ENCODE results near the gene ZNF555.
"Not testable (repeated sequence)": the region's sequence is repeated elsewhere in the genome, so short reads cannot be mapped to it uniquely, and the experiment has no call there.

ZNF555 gene

DNA sequence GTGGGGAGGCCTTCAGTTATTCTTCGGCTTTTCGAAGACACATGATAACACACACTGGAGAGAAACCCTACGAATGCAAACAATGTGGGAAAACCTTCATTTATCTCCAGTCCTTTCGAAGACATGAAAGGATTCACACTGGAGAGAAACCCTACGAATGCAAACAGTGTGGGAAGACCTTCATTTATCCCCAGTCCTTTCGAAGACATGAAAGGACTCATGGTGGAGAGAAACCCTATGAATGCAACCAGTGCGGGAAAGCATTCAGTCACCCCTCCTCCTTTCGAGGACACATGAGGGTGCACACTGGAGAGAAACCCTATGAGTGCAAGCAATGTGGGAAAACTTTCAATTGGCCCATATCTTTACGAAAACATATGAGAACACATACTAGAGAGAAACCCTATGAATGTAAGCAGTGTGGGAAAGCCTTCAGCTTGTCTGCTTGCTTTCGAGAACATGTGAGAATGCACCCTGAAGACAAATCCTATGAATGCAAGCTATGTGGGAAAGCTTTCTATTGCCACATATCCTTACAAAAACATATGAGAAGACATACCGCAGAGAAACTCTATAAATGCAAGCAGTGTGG is 11.8 kb downstream of the ZNF555 start:
- in situ Hi-C loops (cut with HindIII; ENCODE audit: low pct_ligation_motif_present, low pct_unique_long_range_greater_than_20kb, low sequenced_read_pairs) = no loop called here
- DNase-seq = no peak

GRCh38 chr19:2854849-2855248 is 13.6 kb downstream of the ZNF555 start:
- in situ Hi-C loops (cut with HindIII; ENCODE audit: low pct_ligation_motif_present, low pct_unique_long_range_greater_than_20kb, low sequenced_read_pairs) = no loop called here
- DNase-seq = no peak

DNA sequence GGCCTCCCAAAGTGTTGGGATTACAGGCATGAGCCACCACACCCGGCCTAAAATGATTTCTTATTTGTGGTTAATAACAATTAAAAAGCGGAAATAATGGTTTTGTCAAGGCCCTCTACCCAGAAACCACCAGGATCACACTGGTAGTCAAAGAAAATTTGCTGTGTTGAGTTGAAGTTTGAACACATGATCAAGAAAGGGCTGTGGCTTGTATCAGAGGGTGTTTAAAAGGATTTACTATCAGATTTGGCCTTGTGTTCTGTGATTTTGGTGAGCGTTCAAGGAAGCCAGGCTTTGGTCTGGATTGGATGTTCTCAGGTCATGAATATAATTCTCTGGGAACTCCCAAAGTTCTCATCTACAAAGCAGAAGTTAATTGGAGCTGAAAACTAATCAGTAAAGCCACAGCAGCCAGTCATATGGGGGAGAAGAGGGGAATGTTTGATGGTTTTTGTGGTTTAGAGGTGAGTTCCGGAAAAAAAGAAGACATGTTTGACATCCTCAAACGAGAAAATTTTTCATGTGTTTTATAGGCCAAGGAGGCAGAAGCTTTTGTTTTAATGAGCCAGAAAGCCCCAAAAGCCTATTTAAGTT is 15.3 kb downstream of the ZNF555 start:
- in situ Hi-C loops (cut with HindIII; ENCODE audit: low pct_ligation_motif_present, low pct_unique_long_range_greater_than_20kb, low sequenced_read_pairs) = no loop called here
- no peak for DNase-seq

DNA sequence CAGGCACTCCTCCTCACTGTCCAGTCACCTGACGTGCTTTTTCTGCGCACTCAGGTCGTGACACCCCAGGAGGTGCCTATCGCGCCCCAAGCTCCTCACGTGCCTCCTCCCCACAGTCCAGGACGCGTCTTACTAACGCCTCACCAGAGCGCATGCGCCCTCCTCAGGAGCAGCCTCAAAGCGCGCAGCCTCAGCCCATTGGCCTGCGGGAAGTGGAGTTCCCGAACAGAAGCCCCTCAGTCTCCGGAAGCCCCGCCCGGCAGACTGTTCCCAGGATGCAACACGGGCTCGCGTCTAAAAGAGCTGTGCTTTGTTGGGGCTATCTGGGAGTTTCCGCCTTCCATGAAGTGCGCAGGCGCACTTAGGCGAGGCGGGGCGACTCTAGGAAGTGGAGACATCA is 17.6 kb downstream of the ZNF555 start:
- DNase-seq = no peak
- in situ Hi-C loops (cut with HindIII; ENCODE audit: low pct_ligation_motif_present, low pct_unique_long_range_greater_than_20kb, low sequenced_read_pairs) = no loop called here

GRCh38 chr19:2863816-2864215 is 22.5 kb downstream of the ZNF555 start:
- in situ Hi-C loops (cut with HindIII; ENCODE audit: low pct_ligation_motif_present, low pct_unique_long_range_greater_than_20kb, low sequenced_read_pairs) = no loop called here
- DNase-seq = no peak

DNA sequence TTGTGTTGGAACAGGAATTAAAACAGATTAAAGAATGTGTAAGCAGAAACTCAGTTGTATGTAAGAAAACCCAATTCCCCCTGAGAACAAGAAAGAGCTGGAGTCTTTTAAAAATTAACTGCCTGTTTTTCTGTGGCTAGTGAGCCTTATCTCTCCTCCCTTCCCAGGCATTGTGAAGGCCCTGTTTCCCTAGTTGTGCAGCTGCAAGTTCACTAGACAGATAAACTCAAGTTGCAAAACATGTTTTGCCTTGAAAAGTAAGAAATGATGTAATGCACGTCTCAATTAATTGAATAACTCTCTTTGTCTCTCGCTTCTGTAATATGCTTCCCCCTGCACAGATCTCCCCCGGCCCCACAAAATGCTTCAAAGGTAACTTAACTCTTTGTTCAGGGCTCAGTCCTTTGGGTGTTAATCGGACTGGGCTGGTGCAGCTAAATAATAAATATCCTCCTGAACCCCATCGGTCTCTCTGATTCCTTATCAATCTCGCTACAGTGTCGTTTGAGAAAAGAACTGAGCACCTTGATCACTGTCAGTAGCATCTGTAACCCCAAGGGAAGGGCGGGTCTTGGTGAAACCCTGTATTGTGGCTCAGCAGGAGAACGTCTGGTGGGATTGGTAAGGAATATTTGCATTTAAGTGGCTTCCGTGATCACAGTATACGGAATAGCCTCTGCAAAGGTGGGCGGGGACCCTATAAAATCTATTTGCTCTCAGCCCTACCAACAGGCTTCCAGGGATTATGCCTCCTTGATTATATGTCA is 24.2 kb downstream of the ZNF555 start:
- in situ Hi-C loops (cut with HindIII; ENCODE audit: low pct_ligation_motif_present, low pct_unique_long_range_greater_than_20kb, low sequenced_read_pairs) = no loop called here
- no peak for DNase-seq

DNA sequence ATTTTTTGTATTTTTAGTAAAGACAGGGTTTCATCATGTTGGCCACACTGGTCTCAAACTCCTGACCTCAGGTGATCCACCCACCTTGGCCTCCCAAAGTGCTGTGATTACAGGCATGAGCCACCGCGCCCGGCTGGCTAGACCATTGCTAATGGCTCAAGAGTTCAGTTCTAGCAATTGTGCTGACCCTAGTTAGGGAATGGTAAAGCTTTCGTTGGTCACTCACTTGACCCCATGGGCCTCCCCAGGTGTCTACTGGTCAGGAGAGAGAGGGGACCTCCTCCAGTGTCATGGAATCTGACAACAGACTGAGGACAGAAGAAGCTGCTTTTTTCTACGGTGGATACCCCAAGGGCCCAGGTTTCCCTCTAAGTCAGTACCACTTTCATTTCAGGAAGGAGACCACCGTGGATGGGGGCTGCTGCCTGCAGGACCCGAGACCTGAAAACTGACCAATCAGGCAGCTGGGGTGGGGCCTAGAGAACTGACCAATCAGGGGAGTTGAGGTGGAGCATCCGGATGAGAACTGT is 25.3 kb downstream of the ZNF555 start:
- in situ Hi-C loops (cut with HindIII; ENCODE audit: low pct_ligation_motif_present, low pct_unique_long_range_greater_than_20kb, low sequenced_read_pairs) = no loop called here
- no peak for DNase-seq

- in situ Hi-C loops (cut with HindIII; ENCODE audit: low pct_ligation_motif_present, low pct_unique_long_range_greater_than_20kb, low sequenced_read_pairs) = no loop called here
- DNase-seq = no peak
Measured at GRCh38 chr19:2867025-2867991, 26.0 kb downstream of the ZNF555 start, which contains the start of gene ZNF556. Gene ZNF556, plus strand, starts transcription at chr19:2867335. Its CDS starts 87 bp downstream, at chr19:2867422.

GRCh38 chr19:2869618-2870017 is 28.3 kb downstream of the ZNF555 start:
- in situ Hi-C loops (cut with HindIII; ENCODE audit: low pct_ligation_motif_present, low pct_unique_long_range_greater_than_20kb, low sequenced_read_pairs) = no loop called here
- DNase-seq = no peak

DNA sequence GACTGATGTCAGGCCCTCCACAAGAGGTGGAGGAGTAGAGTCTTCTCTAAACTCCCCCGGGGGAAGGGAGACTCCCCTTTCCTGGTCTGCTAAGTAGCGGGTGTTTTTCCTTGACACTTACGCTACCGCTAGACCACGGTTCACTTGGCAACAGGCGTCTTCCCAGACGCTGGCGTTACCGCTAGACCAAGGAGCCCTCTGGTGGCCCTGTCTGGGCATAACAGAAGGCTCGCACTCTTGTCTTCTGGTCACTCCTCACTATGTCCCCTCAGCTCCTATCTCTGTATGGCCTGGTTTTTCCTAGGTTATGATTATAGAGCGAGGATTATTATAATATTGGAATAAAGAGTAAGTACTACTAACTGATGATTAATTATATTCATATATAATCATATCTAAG is 30.9 kb downstream of the ZNF555 start:
- DNase-seq; in situ Hi-C loops (cut with HindIII; ENCODE audit: low pct_ligation_motif_present, low pct_unique_long_range_greater_than_20kb, low sequenced_read_pairs): not testable (repeated sequence)

DNA sequence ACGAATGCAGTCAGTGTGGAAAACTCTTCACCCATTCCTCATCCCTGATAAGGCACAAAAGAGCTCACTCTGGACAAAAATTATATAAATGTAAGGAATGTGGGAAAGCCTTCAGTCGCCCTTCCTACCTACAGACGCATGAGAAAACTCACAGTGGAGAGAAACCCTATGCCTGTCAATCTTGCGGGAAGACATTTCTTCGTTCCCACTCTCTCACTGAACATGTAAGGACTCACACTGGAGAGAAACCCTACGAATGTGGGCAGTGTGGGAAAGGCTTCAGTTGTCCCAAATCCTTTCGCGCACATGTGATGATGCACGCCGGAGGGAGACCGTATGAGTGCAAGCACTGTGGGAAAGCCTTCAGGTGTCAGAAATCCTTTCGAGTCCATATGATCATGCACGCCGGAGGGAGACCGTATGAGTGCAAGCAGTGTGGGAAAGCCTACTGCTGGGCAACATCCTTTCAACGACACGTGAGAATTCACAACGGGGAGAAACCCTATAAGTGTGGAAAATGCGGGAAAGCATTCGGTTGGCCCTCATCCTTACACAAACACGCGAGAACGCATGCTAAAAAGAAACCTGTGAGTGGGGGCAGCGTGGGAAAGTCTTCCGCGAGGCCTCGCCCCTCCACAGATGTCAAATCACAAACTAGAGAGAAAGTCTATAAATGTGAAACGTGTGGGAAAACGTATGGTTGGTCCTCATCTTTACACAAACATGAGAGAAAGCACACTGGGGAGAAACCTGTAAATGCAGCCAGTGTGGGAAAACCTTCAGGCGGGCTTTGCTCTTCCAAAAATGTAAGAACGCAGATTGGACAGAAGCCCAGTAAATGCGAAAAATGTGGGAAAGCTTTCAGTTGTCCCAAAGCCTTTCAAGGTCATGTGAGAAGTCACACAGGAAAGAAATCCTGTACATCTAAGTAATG is 36.4 kb downstream of the ZNF555 start:
- in situ Hi-C loops (cut with HindIII; ENCODE audit: low pct_ligation_motif_present, low pct_unique_long_range_greater_than_20kb, low sequenced_read_pairs) = no loop called here
- DNase-seq = no peak

- DNase-seq = no peak
- in situ Hi-C loops (cut with HindIII; ENCODE audit: low pct_ligation_motif_present, low pct_unique_long_range_greater_than_20kb, low sequenced_read_pairs) = no loop called here
Measured at GRCh38 chr19:2883686-2884439, 42.6 kb downstream of the ZNF555 start.

GRCh38 chr19:2885736-2886135 is 44.5 kb downstream of the ZNF555 start:
- DNase-seq = no peak
- in situ Hi-C loops (cut with HindIII; ENCODE audit: low pct_ligation_motif_present, low pct_unique_long_range_greater_than_20kb, low sequenced_read_pairs) = no loop called here

DNA sequence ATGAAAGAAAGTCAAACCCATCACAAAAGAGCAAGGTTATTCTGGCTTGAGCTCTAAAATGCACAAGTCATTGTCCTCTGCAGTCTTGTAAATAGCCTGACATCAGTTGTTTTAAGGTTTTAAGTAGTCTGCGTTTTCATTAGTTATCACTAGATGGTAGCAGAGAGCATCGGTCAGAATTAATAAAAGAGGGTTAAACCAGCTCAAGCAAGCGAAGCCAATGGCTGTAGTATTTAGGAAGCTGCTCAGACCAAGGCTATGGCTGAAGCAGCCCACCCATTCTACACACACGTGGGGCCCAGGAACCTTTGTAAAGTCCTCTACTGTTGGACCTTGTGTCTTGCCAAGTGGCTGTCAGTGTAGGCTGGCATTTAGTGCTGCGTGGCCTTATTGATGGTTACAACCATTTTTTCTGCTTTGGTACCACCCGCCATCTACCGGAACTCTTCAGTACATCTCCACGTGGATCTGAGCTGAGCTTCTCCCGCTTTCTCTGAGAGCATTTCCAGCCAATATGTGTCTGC is 46.2 kb downstream of the ZNF555 start:
- peak; percentile 52 for DNase-seq
- in situ Hi-C loops (cut with HindIII; ENCODE audit: low pct_ligation_motif_present, low pct_unique_long_range_greater_than_20kb, low sequenced_read_pairs) = no loop called here

DNA sequence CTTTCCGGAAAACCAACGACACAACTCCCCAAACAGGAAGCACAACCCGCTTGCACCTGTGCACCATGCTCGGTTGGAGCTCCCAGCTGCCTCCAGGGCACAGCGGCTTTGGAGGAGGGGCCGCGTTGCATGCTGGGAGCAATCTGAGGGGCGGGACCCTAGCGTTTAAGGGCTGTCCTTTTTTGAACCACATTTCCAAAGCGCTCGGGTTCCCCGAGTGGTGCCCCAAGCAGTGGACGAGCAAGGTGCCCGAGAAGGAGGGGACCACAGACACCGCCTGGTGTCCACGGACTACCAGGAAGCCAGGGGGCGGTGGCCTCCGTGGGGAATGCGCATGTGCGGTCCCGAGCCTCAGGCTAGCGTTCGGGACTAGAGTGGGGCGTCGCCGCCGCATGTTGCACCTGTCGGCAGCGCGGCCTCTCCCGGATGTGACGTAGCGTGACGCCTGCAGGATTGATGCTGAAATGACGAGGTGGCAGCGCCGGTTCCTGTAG is 47.5 kb downstream of the ZNF555 start:
- no peak for DNase-seq
- in situ Hi-C loops (cut with HindIII; ENCODE audit: low pct_ligation_motif_present, low pct_unique_long_range_greater_than_20kb, low sequenced_read_pairs) = no loop called here

- in situ Hi-C loops (cut with HindIII; ENCODE audit: low pct_ligation_motif_present, low pct_unique_long_range_greater_than_20kb, low sequenced_read_pairs); DNase-seq: not testable (repeated sequence)
Measured at GRCh38 chr19:2890531-2890930, 49.3 kb downstream of the ZNF555 start.

DNA sequence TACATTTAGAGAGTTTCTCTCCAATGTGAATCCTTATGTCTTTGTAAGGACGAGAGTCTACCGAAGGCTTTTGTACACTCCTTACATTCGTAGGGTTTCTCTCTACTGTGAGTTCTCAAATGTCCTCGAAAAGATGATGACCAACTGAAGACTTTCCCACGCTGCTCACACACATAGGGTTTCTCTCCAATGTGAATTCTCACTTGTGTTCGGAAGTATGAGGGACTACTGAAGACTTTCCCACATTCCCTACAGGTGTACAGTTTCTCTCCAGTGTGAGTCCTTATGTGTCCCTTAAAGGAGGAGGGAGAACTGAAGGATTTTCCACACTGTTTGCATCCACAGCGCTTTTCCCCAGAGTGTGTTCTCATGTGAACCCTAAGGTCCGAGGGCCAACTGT is 55.4 kb downstream of the ZNF555 start:
- in situ Hi-C loops (cut with HindIII; ENCODE audit: low pct_ligation_motif_present, low pct_unique_long_range_greater_than_20kb, low sequenced_read_pairs) = no loop called here
- no peak for DNase-seq
